Embryonic facial prominence (tissue), 1 donor: ENCODE measurements around the gene CHPF2.

ENCODE experiments used
- DNase-seq: peaks from one replicate; pipeline ENCODE4 v3.0.0-alpha.2; 2016; ENCODE audit errors: extremely low spot score

The CHPF2 gene

GRCh38 chr7:151204383-151205032, 27.8 kb upstream of the CHPF2 start:
- DNase-seq, result no peak

- DNase-seq, result no peak
These were observed 26.6 kb upstream of the CHPF2 start for GRCh38 chr7:151205730-151206129.

GRCh38 chr7:151206914-151207313, 25.4 kb upstream of the CHPF2 start:
- no peak for DNase-seq

GRCh38 chr7:151207315-151207714, 25.0 kb upstream of the CHPF2 start:
- no peak for DNase-seq

GRCh38 chr7:151207804-151208203, 24.5 kb upstream of the CHPF2 start:
- DNase-seq, result no peak

GRCh38 chr7:151208253-151208862, 23.9 kb upstream of the CHPF2 start:
- DNase-seq, result no peak

- no peak for DNase-seq
These were observed 22.7 kb upstream of the CHPF2 start for GRCh38 chr7:151209588-151209987.

GRCh38 chr7:151210087-151210854, 22.0 kb upstream of the CHPF2 start, which contains the start of gene H2BK1:
TSS of gene H2BK1 (minus strand) at chr7:151210488. CDS start at chr7:151210318, 170 bp downstream.
- no peak for DNase-seq

GRCh38 chr7:151211155-151211772, 21.0 kb upstream of the CHPF2 start:
- DNase-seq, result no peak

GRCh38 chr7:151212626-151213025, 19.7 kb upstream of the CHPF2 start:
- no peak for DNase-seq

- DNase-seq, result no peak
These were observed 18.5 kb upstream of the CHPF2 start for GRCh38 chr7:151213826-151214225.

GRCh38 chr7:151215396-151215795, 16.9 kb upstream of the CHPF2 start:
- DNase-seq, result no peak

GRCh38 chr7:151218170-151218569, 14.1 kb upstream of the CHPF2 start:
- no peak for DNase-seq

- no peak for DNase-seq
These were observed 8.6 kb upstream of the CHPF2 start for GRCh38 chr7:151223728-151224127.

- no peak for DNase-seq
These were observed 6.3 kb upstream of the CHPF2 start for GRCh38 chr7:151225948-151226510.

GRCh38 chr7:151226560-151226874, 5.8 kb upstream of the CHPF2 start:
- DNase-seq, result no peak

GRCh38 chr7:151226875-151227782, 5.2 kb upstream of the CHPF2 start, which contains the start of gene ABCF2:
TSS of gene ABCF2 (minus strand) at chr7:151227205. CDS start at chr7:151226458, 747 bp downstream.
- peak; percentile 96 for DNase-seq

- DNase-seq, result no peak
These were observed 4.0 kb upstream of the CHPF2 start for GRCh38 chr7:151228024-151228866.

GRCh38 chr7:151229249-151229648, 3.0 kb upstream of the CHPF2 start:
- no peak for DNase-seq

GRCh38 chr7:151231080-151231479, 1.2 kb upstream of the CHPF2 start:
- no peak for DNase-seq
